HG02981 (cell line): Measurements from ENCODE around the gene NKIRAS1.

Experiments
- ATAC-seq: cut with Tn5 transposase; IDR thresholded peaks from one replicate; pipeline ENCODE4 v1.9.1; 2021; ENCODE audit warnings: mild to moderate bottlenecking, moderate library complexity; ENCODE audit not compliant: unreplicated experiment

NKIRAS1 gene

DNA sequence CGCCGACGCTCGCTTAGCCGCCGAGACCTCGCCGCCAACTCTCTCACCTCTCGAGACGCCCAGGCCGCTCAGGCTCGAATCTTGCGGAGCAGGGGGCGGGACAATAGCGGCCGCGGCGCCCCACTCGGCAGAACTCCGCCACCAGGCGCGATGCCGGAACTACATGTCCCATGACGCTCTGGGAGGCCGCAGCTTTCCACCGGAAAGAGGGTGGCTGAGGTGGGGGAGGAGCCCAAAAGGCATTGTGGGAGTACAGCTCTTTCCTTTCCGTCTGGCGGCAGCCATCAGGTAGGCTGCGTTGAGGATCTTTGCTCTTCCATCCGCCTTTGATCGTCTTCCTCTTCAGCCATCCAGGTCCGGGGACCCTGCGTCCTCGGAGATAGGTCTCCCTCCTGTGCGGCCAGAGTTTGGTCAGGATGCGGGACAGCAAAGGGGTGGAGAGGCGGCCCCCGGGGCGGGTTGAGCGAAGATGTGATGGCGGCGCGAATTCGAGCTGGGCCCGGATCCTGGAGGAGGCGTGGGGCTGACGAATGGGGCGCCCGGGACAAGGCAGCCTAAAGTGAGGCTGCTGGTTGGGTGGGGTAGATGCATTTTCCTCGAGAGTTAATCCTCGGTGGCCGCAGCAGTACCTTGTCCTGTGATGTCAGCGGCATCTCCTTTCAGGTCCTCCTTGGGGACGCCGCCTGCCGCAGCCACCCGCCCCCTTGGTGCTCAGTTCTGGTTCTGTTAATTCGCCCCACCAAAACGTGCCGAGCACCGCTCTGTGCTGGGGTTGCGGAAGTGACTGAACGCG is at the start of gene NKIRAS1, which contains the start of gene RPL15:
TSS of gene NKIRAS1 (minus strand) at position 105 of the 793 bp plus-strand sequence. CDS start 6,086 bp downstream, outside the sequence.
TSS of gene RPL15 (plus strand) at position 247 of the 793 bp plus-strand sequence. CDS start 728 bp downstream, outside the sequence.
- peak; percentile 93 for ATAC-seq

GRCh38 chr3:23966328-23966727 is 49.5 kb upstream of the NKIRAS1 start:
- no peak for ATAC-seq

DNA sequence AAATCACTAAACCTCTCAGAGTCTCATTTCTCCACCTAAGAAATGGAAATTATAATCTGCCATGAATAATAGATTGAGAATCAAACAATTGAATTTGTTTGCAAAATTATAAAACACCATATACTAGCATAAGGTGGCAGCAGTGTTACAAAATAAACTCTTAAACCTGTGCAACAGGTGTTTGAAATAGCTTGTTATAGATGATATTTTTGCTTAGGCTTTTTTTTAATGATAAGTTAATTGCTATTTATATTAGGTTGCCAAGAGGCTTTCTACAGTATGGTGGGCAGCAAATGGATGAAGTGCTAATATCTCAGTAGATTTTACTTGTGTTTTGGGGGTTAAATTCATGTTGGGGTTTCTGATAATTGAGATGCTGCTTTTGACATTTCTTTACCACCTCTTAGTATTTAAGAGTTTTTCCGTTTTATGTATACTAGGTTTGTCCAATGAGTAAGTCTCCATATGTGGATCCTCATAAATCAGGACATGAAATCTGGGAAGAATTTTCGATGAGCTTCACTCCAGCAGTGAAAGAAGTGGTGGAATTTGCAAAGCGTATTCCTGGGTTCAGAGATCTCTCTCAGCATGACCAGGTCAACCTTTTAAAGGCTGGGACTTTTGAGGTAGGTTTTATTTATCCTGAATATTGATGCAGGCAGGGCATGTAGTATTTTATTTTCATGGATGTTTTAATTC is 47.9 kb upstream of the NKIRAS1 start:
- no peak for ATAC-seq

DNA sequence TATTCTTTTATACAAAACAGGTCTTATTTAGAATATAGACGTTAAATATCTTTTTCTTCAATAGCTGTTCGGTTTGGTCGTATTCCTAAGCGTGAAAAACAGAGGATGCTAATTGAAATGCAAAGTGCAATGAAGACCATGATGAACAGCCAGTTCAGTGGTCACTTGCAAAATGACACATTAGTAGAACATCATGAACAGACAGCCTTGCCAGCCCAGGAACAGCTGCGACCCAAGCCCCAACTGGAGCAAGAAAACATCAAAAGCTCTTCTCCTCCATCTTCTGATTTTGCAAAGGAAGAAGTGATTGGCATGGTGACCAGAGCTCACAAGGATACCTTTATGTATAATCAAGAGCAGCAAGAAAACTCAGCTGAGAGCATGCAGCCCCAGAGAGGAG is 45.1 kb upstream of the NKIRAS1 start:
- no peak for ATAC-seq

DNA sequence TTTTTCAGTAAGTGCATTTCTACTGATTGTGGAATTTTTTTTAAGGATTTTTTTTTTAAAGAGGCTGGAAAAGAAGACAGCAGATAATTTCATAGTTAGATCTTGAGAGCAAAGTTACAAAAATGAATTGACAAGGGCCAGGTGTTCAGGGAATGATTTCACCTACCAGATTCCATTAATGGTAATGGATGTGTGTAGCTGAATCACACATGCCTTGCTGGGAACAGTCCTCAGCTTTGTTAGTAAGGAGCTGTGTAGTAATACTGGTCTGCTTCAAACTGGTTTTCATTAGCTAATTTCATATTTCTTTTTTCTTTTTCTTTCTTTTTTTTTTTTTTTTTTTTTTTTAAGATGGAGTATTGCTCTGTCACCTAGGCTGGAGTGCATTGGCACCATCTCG is 44.3 kb upstream of the NKIRAS1 start:
- ATAC-seq, result no peak

GRCh38 chr3:23960649-23961048 is 43.9 kb upstream of the NKIRAS1 start:
- ATAC-seq, result no peak

- no peak for ATAC-seq
These were observed 42.5 kb upstream of the NKIRAS1 start for GRCh38 chr3:23959135-23959900.

- ATAC-seq, result no peak
These were observed 39.9 kb upstream of the NKIRAS1 start for GRCh38 chr3:23956701-23957100.

- ATAC-seq, result no peak
These were observed 37.4 kb upstream of the NKIRAS1 start for GRCh38 chr3:23954144-23954543.

DNA sequence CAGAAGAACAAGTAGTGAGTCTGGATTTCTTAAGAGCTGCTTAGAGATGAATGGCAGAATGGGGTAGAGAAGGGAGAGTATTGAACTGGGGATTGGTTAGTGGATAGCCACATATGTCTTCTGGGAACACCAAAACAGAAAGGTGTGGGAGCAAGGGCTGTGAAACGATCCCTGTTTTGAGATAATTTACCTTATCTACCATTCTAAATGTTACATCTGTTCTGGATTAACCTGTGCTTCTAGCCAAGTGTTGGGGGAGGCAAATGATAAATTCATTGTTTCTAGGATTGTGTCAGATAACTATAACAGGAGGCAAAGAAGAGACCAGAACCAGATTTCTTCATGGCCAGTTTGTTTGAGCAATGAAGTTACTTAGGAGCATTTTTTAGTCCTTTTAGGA is 36.7 kb upstream of the NKIRAS1 start:
- ATAC-seq, result no peak

GRCh38 chr3:23952646-23953045 is 35.9 kb upstream of the NKIRAS1 start:
- peak; percentile 48 for ATAC-seq

GRCh38 chr3:23950293-23950692 is 33.5 kb upstream of the NKIRAS1 start:
- ATAC-seq, result peak; percentile 35

DNA sequence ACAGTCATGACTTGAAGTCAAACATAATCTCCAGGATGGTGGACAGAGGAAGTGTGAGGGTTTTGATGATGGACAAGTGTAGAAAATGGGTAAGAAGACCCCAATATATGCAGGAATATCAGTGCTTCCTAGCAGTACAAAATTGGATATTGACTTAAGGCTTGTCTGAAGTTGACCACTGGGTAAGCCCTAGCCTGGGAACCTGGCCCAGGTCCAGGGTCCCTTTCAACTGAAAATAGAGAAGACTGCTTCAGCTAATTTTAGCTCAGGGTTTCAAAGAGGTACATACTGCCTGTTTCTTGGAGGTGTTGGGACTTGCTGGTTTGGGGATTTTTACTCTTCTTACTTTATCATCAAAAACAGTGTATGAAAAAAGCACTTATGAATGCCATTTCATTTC is 33.0 kb upstream of the NKIRAS1 start:
- ATAC-seq, result peak; percentile 11

DNA sequence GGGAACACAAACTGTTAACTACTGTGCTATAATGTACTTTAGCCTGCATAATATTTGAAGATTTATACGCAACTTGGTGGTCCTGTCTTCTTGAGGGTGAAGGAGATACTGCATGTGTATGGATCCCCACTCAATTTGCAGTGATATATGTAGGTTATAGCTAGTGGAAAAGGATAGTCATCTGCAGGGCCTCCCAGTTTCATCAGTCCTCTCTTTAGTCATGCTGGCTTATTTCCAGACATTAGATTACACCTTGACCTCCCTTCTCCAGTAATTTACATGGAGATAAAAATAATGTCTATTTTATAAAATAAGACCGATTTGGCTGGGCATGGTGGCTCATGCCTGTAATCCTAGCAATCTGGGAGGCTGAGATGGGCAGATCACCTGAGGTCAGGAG is 32.0 kb upstream of the NKIRAS1 start:
- ATAC-seq, result no peak

GRCh38 chr3:23945913-23946687 is 29.3 kb upstream of the NKIRAS1 start:
- peak; percentile 72 for ATAC-seq

GRCh38 chr3:23945663-23945912 is 28.8 kb upstream of the NKIRAS1 start:
- no peak for ATAC-seq

DNA sequence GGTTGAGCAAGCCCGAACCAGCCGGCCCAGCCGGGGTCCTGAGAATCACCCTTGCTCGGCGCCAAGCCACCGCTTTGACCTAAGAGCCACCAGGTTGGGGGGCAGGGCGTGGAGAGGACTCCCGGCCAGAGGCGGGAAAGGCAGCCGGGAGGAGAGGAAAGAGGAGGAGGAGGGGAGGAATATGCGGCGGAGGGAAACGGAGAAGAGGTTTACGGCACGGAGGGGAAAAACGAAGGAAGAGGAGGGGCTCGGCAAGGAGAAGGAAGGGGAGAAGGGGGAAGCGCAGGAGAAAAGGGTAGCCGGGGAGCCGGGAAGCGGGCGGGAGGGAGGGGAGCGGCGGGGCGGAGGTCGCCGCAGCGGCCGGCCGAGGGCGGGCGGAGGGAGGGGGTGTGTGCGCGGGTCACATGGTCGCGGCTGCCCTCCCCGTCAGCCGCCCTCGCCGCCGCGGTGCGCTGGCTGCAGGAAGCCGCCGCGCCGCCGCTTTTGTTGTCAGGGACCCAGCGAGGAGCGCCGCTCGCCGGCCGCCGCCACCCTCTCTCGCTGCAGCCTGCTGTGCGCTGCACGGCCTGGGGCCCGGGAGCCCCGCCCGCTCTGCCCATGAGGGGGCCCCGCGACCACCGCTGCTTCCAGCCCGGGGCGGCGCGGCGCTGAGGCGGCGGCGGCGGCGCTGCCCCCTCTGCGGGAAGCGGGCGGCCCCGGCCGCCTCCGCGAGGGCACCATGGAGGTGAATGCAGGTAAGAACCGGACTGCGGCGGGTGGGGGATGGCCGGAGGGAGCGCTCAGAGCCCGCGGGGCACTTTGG is 28.3 kb upstream of the NKIRAS1 start, which contains the start of gene NR1D2:
TSS of gene NR1D2 (plus strand) at position 426 of the 802 bp plus-strand sequence. CDS start at position 719, 293 bp downstream.
- peak; percentile 45 for ATAC-seq

- ATAC-seq, result no peak
These were observed 27.4 kb upstream of the NKIRAS1 start for GRCh38 chr3:23944007-23944783.

DNA sequence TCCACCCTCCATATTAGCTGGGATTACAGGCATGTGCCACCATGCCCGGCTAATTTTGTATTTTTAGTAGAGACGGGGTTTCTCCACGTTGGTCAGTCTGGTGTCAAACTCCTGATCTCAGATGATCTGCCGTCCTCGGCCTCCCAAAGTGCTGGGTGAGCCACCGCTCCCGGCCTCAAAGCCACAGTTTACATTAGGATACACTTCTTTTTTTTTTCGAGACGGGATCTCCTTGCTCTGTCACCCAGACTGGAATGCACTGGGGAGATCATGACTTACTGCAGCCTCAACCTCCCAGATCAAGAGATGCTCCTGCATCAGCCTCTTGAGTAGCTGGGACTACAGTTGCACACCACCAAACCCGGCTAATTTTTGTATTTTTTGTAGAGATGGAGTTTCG is 25.8 kb upstream of the NKIRAS1 start:
- no peak for ATAC-seq
